H9 (cell line): ENCODE data around the gene MED8. TPM values are rescaled to one million over a fixed set of nuclear protein-coding genes. Genes with fewer than 3 reads are reported as not detected.

Source experiments
- DNase-seq: peaks from one replicate; pipeline ENCODE4 v3.0.0-alpha.2; 2017
- H2AFZ ChIP-seq: one replicate; pipeline ENCODE4 v1.6.1; 2013; ENCODE audit warnings: mild to moderate bottlenecking, low read length, control low read depth, moderate library complexity
- H2AK5ac ChIP-seq: 2 replicates; pipeline ENCODE4 v1.6.1; 2013; ENCODE audit warnings: low read length, control low read depth, mixed read lengths; ENCODE audit not compliant: insufficient read length
- H2BK120ac ChIP-seq: one replicate; pipeline ENCODE4 v1.6.1; 2013; ENCODE audit warnings: low read depth, mild to moderate bottlenecking, low read length, control low read depth, inconsistent platforms; ENCODE audit not compliant: poor library complexity, severe bottlenecking
- H2BK12ac ChIP-seq: 2 replicates; pipeline ENCODE4 v1.6.1; 2013; ENCODE audit warnings: low read length, control low read depth, mixed read lengths, low read depth; ENCODE audit not compliant: insufficient read length
- H2BK15ac ChIP-seq: 2 replicates; pipeline ENCODE4 v1.6.1; 2013; ENCODE audit warnings: low read depth, low read length, control low read depth
- H2BK20ac ChIP-seq: one replicate; pipeline ENCODE4 v1.6.1; 2013; ENCODE audit warnings: low read depth, mild to moderate bottlenecking, low read length, control low read depth, inconsistent platforms; ENCODE audit not compliant: poor library complexity, severe bottlenecking
- H2BK5ac ChIP-seq: 2 replicates; pipeline ENCODE4 v1.6.1; 2013; ENCODE audit warnings: low read length, control low read depth, mixed read lengths; ENCODE audit not compliant: insufficient read length
- H3K14ac ChIP-seq: 2 replicates; pipeline ENCODE4 v1.6.1; 2013; ENCODE audit warnings: low read length, control low read depth; ENCODE audit not compliant: insufficient read depth
- H3K18ac ChIP-seq: 2 replicates; pipeline ENCODE4 v1.6.1; 2013; ENCODE audit warnings: low read depth, mild to moderate bottlenecking, mixed read lengths, low read length, control low read depth; ENCODE audit not compliant: insufficient read length
- H3K23ac ChIP-seq: 2 replicates; pipeline ENCODE4 v1.6.1; 2013; ENCODE audit warnings: low read length, control low read depth, mixed read lengths, low read depth; ENCODE audit not compliant: insufficient read length
- H3K23me2 ChIP-seq: 2 replicates; pipeline ENCODE4 v1.6.1; 2013; ENCODE audit warnings: low read depth, mild to moderate bottlenecking, mixed read lengths, low read length, control low read depth; ENCODE audit not compliant: insufficient read length, poor library complexity, severe bottlenecking
- H3K27ac ChIP-seq: 2 replicates; pipeline ENCODE4 v1.5.1; 2013; ENCODE audit warnings: low read length, control low read depth, mixed read lengths, low read depth; ENCODE audit not compliant: insufficient read length
- H3K27me3 ChIP-seq: 2 replicates; pipeline ENCODE4 v1.6.1; 2013; ENCODE audit warnings: low read length, control low read depth, inconsistent platforms; ENCODE audit not compliant: insufficient read depth
- H3K4ac ChIP-seq: 2 replicates; pipeline ENCODE4 v1.6.1; 2013; ENCODE audit warnings: low read depth, mild to moderate bottlenecking, control low read depth, inconsistent platforms, low read length, moderate library complexity
- H3K4me1 ChIP-seq: 2 replicates; pipeline ENCODE4 v1.6.1; 2013; ENCODE audit warnings: low read length, control low read depth, inconsistent platforms; ENCODE audit not compliant: insufficient read depth
- H3K4me2 ChIP-seq: 2 replicates; pipeline ENCODE4 v1.6.1; 2013; ENCODE audit warnings: low read length, control low read depth, mixed read lengths; ENCODE audit not compliant: insufficient read length, insufficient read depth
- H3K56ac ChIP-seq: 2 replicates; pipeline ENCODE4 v1.6.1; 2013; ENCODE audit warnings: low read depth, mild to moderate bottlenecking, mixed read lengths, low read length, control low read depth; ENCODE audit not compliant: insufficient read length
- H3K79me1 ChIP-seq: 2 replicates; pipeline ENCODE4 v1.6.1; 2013; ENCODE audit warnings: low read depth, mild to moderate bottlenecking, moderate library complexity, low read length, control low read depth, inconsistent platforms; ENCODE audit not compliant: insufficient read depth, poor library complexity, severe bottlenecking
- H3K79me2 ChIP-seq: 2 replicates; pipeline ENCODE4 v1.6.1; 2013; ENCODE audit warnings: low read length, control low read depth, inconsistent platforms; ENCODE audit not compliant: insufficient read depth
- H3K9ac ChIP-seq: 2 replicates; pipeline ENCODE4 v1.6.1; 2013; ENCODE audit warnings: low read length, control low read depth, mixed read lengths; ENCODE audit not compliant: insufficient read length; ENCODE audit errors: extremely low read depth
- H3K9me3 ChIP-seq: one replicate; pipeline ENCODE4 v1.6.1; 2013; ENCODE audit warnings: low read depth, low read length, inconsistent platforms; ENCODE audit not compliant: control insufficient read depth
- H3T11ph ChIP-seq: one replicate; pipeline ENCODE4 v1.6.1; 2013; ENCODE audit warnings: mild to moderate bottlenecking, low read length, control low read depth, inconsistent platforms
- H4K20me1 ChIP-seq: one replicate; pipeline ENCODE4 v1.6.1; 2013; ENCODE audit not compliant: control insufficient read depth, insufficient read length, insufficient read depth
- H4K5ac ChIP-seq: 2 replicates; pipeline ENCODE4 v1.6.1; 2013; ENCODE audit warnings: low read depth, mild to moderate bottlenecking, mixed read lengths, low read length, control low read depth; ENCODE audit not compliant: insufficient read length
- H4K8ac ChIP-seq: replicated peaks from 2 replicates; pipeline ENCODE4 v1.6.1; 2013; ENCODE audit warnings: low read length, control low read depth, mixed read lengths, low read depth; ENCODE audit not compliant: insufficient read length
- H4K91ac ChIP-seq: 2 replicates; pipeline ENCODE4 v1.6.1; 2013; ENCODE audit warnings: low read depth, mild to moderate bottlenecking, moderate library complexity, mixed read lengths, low read length, control low read depth; ENCODE audit not compliant: insufficient read length
- H3K27ac Mint-ChIP-seq, 3 experiments: 2 replicates in 2 of 3; 3 replicates in 1 of 3; pipeline ENCODE4 v1.8.0; 2020 to 2021; ENCODE audit warnings: mixed read lengths in 3 of 3, mild to moderate bottlenecking in 1 of 3, moderate library complexity in 1 of 3
- H3K27me3 Mint-ChIP-seq: 2 replicates; pipeline ENCODE4 v1.8.0; 2021; ENCODE audit warnings: low read depth, mild to moderate bottlenecking, moderate library complexity, mixed read lengths
- H3K36me3 Mint-ChIP-seq, 3 experiments: 2 replicates in 2 of 3; 3 replicates in 1 of 3; pipeline ENCODE4 v1.8.0; 2020 to 2021; ENCODE audit warnings: low read depth in 3 of 3, mixed read lengths in 3 of 3; ENCODE audit not compliant: insufficient read depth in 1 of 3
- H3K4me1 Mint-ChIP-seq, 2 experiments: 2 replicates each; pipeline ENCODE4 v1.8.0; 2020; ENCODE audit warnings: mixed read lengths in 2 of 2
- H3K4me3 Mint-ChIP-seq, 2 experiments: 2 replicates in 1 of 2; 3 replicates in 1 of 2; pipeline ENCODE4 v1.8.0; 2020 to 2021; ENCODE audit warnings: mild to moderate bottlenecking in 2 of 2, mixed read lengths in 2 of 2, moderate library complexity in 1 of 2
- H3K9me3 Mint-ChIP-seq, 2 experiments: 2 replicates in 1 of 2; 3 replicates in 1 of 2; pipeline ENCODE4 v1.8.0; 2020; ENCODE audit warnings: mild to moderate bottlenecking in 2 of 2, mixed read lengths in 2 of 2, moderate library complexity in 1 of 2
- WGBS: extraction: QIAGEN DNeasy Blood & Tissue Kit; methylation state at CpG from one replicate; pipeline ENCODE4 v1.1.7; 2013; ENCODE audit warnings: missing lambda C conversion rate, low lambda C conversion rate, mixed read lengths; ENCODE audit not compliant: insufficient read length; ENCODE audit errors: extremely low coverage; 5-methylcytosine and 5-hydroxymethylcytosine counted together
- total RNA-seq: library from RNA; stranded (reverse); gene quantifications from 2 replicates; pipeline ENCODE4 v1.2.1, GENCODE V29; 2021
- TF ChIP-seq, protein P1 (sequence below): fragments of 200-600 bp; sonication (generic); conservative IDR thresholded peaks from 3 replicates; pipeline ENCODE4 v1.8.0; 2021; ENCODE audit warnings: antibody characterized with exemption, mild to moderate bottlenecking

The MED8 gene
- total RNA-seq, 1 experiment from 2014 or later, result 23.0 TPM

DNA sequence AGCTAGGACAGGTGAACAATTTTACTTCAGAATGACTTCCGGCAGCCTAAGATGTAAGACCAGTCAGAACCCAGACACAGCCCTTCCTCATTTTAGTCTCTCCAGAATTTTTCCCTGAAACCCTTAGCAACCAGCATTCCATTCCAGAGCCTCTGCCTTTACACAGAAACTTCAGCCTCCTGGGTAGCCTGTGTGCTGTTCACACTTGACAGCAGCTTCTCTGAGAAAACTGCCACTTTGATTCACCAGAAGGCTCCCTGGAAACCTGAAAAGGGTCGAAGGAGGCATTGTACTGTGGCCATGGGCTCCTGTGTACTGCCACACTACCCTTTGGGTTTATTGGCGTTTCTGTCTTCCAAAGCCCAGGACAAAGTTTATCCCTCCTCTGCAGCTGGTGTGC lies 46.8 kb upstream of the MED8 start:
- no peak overlapping the region for H3K27ac Mint-ChIP-seq

More for the DNA sequence above, 46.8 kb upstream of the MED8 start:
- Histone ChIP-seq H3K18ac (no peak overlapping the region), H3K79me1 (no peaks in the 10 kb centered on the region), H3K9me3 (no peaks in the 10 kb centered on the region), H3K4me2 (no peak overlapping the region), H3K23me2 (no peaks in the 10 kb centered on the region), H3T11ph (no peak overlapping the region), H4K91ac (no peak overlapping the region), H3K27me3 (no peaks in the 10 kb centered on the region), H3K4me1 (no peaks in the 10 kb centered on the region), H3K23ac (no peak overlapping the region), H2AFZ (no peak overlapping the region), H3K4ac (no peak overlapping the region), H2BK12ac (no peak overlapping the region), H4K5ac (no peak overlapping the region), H4K20me1 (no peaks in the 10 kb centered on the region), H3K79me2 (no peaks in the 10 kb centered on the region), H3K14ac (no peak overlapping the region), H4K8ac (no peak overlapping the region), H3K27ac (no peak overlapping the region), H2BK120ac (no peak overlapping the region), H3K9ac (no peak overlapping the region), H3K56ac (no peak overlapping the region), H2BK20ac (no peak overlapping the region), H2BK15ac (no peak overlapping the region), H2BK5ac (no peak overlapping the region), H2AK5ac (no peak overlapping the region)
- H3K27me3 Mint-ChIP-seq, result no peaks in the 10 kb centered on the region
- no peak overlapping the region for H3K4me3 Mint-ChIP-seq
- H3K9me3 Mint-ChIP-seq, result no peaks in the 10 kb centered on the region
- no peak for DNase-seq
- H3K36me3 Mint-ChIP-seq, result peaks cover 7 to 44% (median 32%) of the 10 kb centered on the region in 3 experiments; a peak in 6 of 7 replicates
- WGBS, result no CpG with 5 or more reads among the region's 3 CpGs
- no peaks in the 10 kb centered on the region for H3K4me1 Mint-ChIP-seq
- TF ChIP-seq, protein P1, sequence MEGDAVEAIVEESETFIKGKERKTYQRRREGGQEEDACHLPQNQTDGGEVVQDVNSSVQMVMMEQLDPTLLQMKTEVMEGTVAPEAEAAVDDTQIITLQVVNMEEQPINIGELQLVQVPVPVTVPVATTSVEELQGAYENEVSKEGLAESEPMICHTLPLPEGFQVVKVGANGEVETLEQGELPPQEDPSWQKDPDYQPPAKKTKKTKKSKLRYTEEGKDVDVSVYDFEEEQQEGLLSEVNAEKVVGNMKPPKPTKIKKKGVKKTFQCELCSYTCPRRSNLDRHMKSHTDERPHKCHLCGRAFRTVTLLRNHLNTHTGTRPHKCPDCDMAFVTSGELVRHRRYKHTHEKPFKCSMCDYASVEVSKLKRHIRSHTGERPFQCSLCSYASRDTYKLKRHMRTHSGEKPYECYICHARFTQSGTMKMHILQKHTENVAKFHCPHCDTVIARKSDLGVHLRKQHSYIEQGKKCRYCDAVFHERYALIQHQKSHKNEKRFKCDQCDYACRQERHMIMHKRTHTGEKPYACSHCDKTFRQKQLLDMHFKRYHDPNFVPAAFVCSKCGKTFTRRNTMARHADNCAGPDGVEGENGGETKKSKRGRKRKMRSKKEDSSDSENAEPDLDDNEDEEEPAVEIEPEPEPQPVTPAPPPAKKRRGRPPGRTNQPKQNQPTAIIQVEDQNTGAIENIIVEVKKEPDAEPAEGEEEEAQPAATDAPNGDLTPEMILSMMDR, result no peak
